Activated naive CD8-positive, alpha-beta T cell treated with anti-CD3 and anti-CD28 coated beads, Interleukin-2, amount 10 ng/mL, durations not matched to agents 7 days and 5 days (primary cell): ENCODE results near the gene RABL6. TPM values are rescaled to one million over a fixed set of nuclear protein-coding genes. Genes with fewer than 3 reads are reported as not detected.
"Not testable (repeated sequence)": the region's sequence is repeated elsewhere in the genome, so short reads cannot be mapped to it uniquely, and the experiment has no call there.

Experiments used
- ATAC-seq: fragments of 150-1000 bp; cut with Tn5 transposase; one replicate; pipeline ENCODE4 v1.10.0; 2021; ENCODE audit warnings: low read depth, moderate library complexity
- POLR2A ChIA-PET: fragments of 350-600 bp; sonication (Branson Sonifier 250); formaldehyde crosslinking; loops from one replicate; lab custom pipeline; 2021; ENCODE audit warnings: antibody characterized with exemption; lab: Charles Lee
- DNase-seq: peaks from one replicate; pipeline ENCODE4 v3.0.0; 2021
- H3K27ac Mint-ChIP-seq: one replicate; pipeline ENCODE4 v1.8.0; 2022; ENCODE audit warnings: mild to moderate bottlenecking, mixed read lengths
- H3K27me3 Mint-ChIP-seq: one replicate; pipeline ENCODE4 v1.8.0; 2022; ENCODE audit warnings: mild to moderate bottlenecking, moderate library complexity, mixed read lengths
- H3K36me3 Mint-ChIP-seq: one replicate; pipeline ENCODE4 v1.8.0; 2021; ENCODE audit warnings: mild to moderate bottlenecking, mixed read lengths
- H3K4me1 Mint-ChIP-seq: one replicate; pipeline ENCODE4 v1.8.0; 2021; ENCODE audit warnings: mixed read lengths
- H3K4me3 Mint-ChIP-seq: one replicate; pipeline ENCODE4 v1.8.0; 2022; ENCODE audit warnings: mild to moderate bottlenecking, moderate library complexity, mixed read lengths
- H3K9me3 Mint-ChIP-seq: one replicate; pipeline ENCODE4 v1.8.0; 2021; ENCODE audit warnings: mixed read lengths
- total RNA-seq, 2 experiments: library from RNA; stranded (reverse); gene quantifications; one replicate each; pipeline ENCODE4 v1.2.3, GENCODE V29; 2021

The RABL6 gene
- total RNA-seq, 2 experiments from 2014 or later, result 91.1 to 98.4 TPM

- H3K27ac Mint-ChIP-seq, H3K36me3 Mint-ChIP-seq, POLR2A ChIA-PET, DNase-seq, H3K4me3 Mint-ChIP-seq, H3K27me3 Mint-ChIP-seq, ATAC-seq, H3K9me3 Mint-ChIP-seq: not testable (repeated sequence)
- peaks cover 18% of the 10 kb centered on the region for H3K4me1 Mint-ChIP-seq
Observed at GRCh38 chr9:136785565-136786355, 22.0 kb upstream of the RABL6 start.

- no peak overlapping the region for H3K27ac Mint-ChIP-seq
- H3K9me3 Mint-ChIP-seq, result no peaks in the 10 kb centered on the region
Observed at GRCh38 chr9:136786451-136786850, 21.3 kb upstream of the RABL6 start.

DNA sequence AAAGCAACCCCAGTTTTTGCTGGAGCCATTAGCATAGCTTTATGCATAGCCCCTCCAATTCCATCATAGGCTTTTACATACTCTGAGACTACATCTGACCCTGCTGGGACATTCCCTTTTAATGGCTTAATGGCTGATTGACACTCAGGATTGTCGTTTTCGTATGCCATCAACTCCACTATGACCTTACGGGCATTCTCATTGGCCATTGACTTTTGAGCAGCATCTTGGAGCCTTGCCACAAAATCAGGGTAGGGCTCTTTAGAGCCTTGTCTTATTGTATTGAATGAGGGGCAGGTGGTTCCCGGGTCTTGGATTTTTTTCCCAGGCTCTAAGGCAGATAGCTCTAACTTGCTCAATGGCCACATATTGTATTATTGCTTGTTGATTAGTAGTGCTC, 20.8 kb upstream of the RABL6 start:
- H3K27ac Mint-ChIP-seq, H3K4me3 Mint-ChIP-seq, H3K36me3 Mint-ChIP-seq, H3K9me3 Mint-ChIP-seq, ATAC-seq, POLR2A ChIA-PET, DNase-seq, H3K27me3 Mint-ChIP-seq: not testable (repeated sequence)
- H3K4me1 Mint-ChIP-seq, result peaks cover 20% of the 10 kb centered on the region

More at GRCh38 chr9:136786451-136786850, 21.3 kb upstream of the RABL6 start:
- DNase-seq, result no peak
- peaks cover 7% of the 10 kb centered on the region for H3K27me3 Mint-ChIP-seq
- ATAC-seq, result no peak
- POLR2A ChIA-PET, result no interaction called here
- peaks cover 18% of the 10 kb centered on the region for H3K4me1 Mint-ChIP-seq
- no peak overlapping the region for H3K4me3 Mint-ChIP-seq
- H3K36me3 Mint-ChIP-seq, result no peaks in the 10 kb centered on the region

GRCh38 chr9:136787690-136788400, 19.9 kb upstream of the RABL6 start:
- Mint-ChIP-seq H3K9me3 (no peaks in the 10 kb centered on the region), H3K4me3 (peak overlapping the region; percentile 18), H3K27me3 (peaks cover 3% of the 10 kb centered on the region), H3K4me1 (peaks cover 25% of the 10 kb centered on the region), H3K27ac (no peak overlapping the region), H3K36me3 (no peaks in the 10 kb centered on the region)
- ATAC-seq (no peak), DNase-seq (peak; percentile 68)
- POLR2A ChIA-PET, result interaction anchor here (0.9 kb wide), 1 partner anchor 247 kb away, joined by 3 read pairs; no protein-coding TSS in a partner anchor

DNA sequence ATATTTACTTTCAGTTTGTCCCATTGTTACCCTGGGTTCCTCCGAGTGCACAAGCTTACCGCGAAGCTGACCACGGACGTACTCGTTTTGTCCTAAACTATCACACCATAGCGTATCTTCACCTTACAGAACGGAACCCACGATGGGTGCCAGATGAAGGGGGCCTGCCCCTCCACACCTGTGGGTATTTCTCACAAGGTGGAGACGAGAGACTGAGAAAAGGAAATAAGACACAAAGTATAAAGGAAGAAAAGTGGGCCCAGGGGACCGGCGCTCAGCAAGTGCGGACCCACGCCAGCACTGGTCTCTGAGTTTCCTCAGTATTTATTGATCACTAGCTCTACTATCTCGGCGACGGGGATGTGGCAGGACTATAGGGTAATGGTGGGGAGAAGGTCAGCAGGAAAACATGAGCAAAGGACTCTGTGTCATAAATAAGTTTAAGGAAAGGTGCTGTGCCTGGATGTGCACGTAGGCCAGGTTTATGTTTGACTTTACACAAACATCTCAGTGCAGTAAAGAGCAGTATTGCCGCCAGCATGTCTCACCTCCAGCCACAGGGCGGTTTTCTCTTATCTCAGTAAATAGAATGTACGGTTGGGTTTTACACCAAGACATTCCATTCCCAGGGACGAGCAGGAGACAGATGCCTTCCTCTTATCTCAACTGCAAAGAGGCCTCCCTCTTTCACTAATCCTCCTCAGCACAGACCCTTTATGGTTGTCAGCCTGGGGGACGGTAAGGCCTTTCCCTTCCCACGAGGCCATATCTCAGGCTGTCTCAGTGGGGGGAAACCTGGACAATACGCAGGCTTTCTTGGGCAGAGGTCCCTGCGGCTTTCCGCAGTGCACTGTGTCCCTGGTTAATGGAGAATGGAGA, 18.9 kb upstream of the RABL6 start:
- peak overlapping the region; percentile 16 for H3K4me3 Mint-ChIP-seq
- not testable (repeated sequence) for H3K9me3 Mint-ChIP-seq, H3K36me3 Mint-ChIP-seq, H3K27me3 Mint-ChIP-seq, ATAC-seq, DNase-seq, H3K27ac Mint-ChIP-seq
- peaks cover 25% of the 10 kb centered on the region for H3K4me1 Mint-ChIP-seq
- POLR2A ChIA-PET, result interaction anchor here (0.9 kb wide), 1 partner anchor 246 kb away, joined by 3 read pairs; no protein-coding TSS in a partner anchor

DNA sequence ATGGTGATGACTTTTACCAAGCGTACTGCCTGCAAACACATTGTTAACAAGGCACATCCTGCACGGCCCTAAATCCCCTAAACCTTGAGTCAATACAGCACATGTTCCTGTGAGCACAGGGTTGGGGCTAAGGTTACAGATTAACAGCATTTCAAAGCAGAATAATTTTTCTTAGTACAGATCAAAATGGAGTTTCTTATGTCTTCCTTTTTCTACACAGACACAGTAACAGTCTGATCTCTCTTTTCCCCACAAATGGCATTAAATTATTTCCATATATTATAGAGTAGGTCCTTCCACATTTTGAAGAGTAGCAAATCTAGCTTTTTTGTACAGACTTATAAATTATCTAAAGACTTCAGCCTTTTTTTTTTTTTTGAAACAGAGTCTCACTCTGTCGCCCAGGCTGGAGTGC, 18.2 kb upstream of the RABL6 start:
- no peak for DNase-seq

DNA sequence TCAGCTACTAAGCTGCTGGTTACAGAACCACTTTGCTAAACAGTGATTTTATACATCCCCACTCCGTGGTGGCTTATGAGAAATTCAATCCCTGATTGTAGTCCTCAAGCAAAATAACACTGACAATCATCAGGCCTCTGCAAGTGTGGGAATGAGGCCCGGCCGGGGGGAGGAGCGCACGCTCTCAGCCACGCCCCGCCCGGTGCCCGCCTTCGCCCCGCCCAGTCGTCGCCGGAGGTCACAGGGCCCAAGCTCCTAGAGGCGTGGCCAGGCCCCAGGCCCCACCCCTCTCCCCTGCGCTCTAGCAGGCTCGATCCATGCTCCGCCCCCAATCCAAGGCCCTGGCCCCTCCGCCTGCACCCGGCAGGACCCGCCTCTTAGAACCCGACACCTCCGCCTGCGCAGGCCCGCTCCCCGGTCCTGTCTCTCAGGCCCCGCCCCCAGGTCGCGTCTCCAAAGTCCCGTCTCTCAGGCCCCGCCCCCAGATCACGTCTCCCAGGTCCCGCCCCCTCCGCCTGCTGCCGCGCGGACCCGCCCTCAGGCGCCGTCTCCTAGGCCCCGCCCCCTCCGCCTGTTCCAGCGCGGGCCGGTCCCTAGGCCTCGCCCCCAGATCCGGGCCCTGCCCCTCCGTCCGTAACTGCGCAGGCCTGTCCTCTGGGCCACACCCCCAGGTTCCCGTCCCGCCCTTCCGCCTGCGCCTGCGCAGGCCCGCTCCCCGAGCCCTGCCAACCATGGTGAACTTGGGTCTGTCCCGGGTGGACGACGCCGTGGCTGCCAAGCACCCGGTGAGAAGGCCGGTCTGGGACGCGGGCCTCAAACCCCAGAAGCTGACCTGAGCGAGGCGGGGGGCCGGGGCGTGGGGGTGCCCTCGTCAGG, 16.9 kb upstream of the RABL6 start, which contains the start of gene TMEM141:
Gene TMEM141 (plus strand): TSS at position 705 of the 876 bp plus-strand sequence. CDS start 27 bp downstream, at position 732.
- Mint-ChIP-seq H3K4me1 (peaks cover 23% of the 10 kb centered on the region), H3K36me3 (no peaks in the 10 kb centered on the region), H3K9me3 (no peaks in the 10 kb centered on the region), H3K27me3 (peaks cover 4% of the 10 kb centered on the region), H3K27ac (peak within 1 kb of the TSS; percentile 90), H3K4me3 (peak within 1 kb of the TSS; percentile 82)
- POLR2A ChIA-PET, result interaction anchor here (0.8 to 1.5 kb wide), 6 partner anchors 15 to 450 kb away, joined by 3 to 7 read pairs (median 4); partner anchors contain the start of gene RABL6
- ATAC-seq (peak; percentile 89), DNase-seq (peak; percentile 100)

More for the DNA sequence above, 18.2 kb upstream of the RABL6 start:
- POLR2A ChIA-PET, result no interaction called here
- Mint-ChIP-seq H3K9me3 (no peaks in the 10 kb centered on the region), H3K4me1 (peaks cover 25% of the 10 kb centered on the region), H3K36me3 (no peaks in the 10 kb centered on the region), H3K27me3 (peaks cover 3% of the 10 kb centered on the region), H3K4me3 (no peak overlapping the region), H3K27ac (no peak overlapping the region)
- ATAC-seq, result no peak

DNA sequence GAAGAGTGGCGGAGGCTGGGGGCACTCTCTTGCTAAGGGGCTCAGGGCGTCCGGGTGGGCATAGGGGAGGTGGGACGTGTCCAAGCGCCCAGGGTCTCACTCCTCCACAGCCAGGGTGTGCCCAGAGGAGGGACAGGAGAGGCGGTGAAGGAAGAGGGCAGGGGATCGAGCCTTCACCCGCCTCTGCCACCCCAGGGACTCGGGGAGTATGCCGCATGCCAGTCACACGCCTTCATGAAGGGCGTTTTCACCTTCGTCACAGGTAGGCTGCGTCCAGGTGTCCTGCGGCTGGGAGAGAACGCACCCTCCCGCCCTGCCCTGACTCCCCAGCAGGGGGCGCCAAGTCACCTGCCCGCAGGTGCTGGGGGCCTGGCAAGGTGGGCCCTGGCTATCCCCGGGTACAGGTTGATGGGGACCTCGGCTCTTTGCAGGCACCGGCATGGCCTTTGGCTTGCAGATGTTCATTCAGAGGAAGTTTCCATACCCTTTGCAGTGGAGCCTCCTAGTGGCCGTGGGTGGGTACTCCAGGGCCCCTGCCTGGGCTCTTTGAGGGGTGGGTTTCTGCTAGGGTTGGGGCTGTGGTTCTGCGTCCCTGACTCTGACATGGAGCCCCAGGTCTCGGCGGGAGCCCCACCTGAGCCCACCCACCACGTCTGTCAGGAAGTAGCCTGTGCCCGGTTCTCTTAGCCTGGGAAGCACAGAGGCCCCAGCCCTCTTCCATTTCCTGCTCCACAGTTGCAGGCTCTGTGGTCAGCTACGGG, 16.1 kb upstream of the RABL6 start:
- peak; percentile 81 for DNase-seq
- Mint-ChIP-seq H3K4me1 (peaks cover 26% of the 10 kb centered on the region), H3K36me3 (no peaks in the 10 kb centered on the region), H3K27me3 (peaks cover 11% of the 10 kb centered on the region), H3K27ac (peak overlapping the region; percentile 90), H3K4me3 (peak overlapping the region; percentile 82), H3K9me3 (no peaks in the 10 kb centered on the region)
- POLR2A ChIA-PET, result interaction anchor here (0.6 to 1.5 kb wide), 5 partner anchors 14 to 300 kb away, joined by 3 to 7 read pairs (median 4); partner anchors contain the start of gene RABL6
- ATAC-seq, result peak; percentile 13

GRCh38 chr9:136792321-136793085, 15.2 kb upstream of the RABL6 start:
- POLR2A ChIA-PET, result interaction anchor here (0.6 to 1.1 kb wide), 3 partner anchors 15 to 299 kb away, joined by 4 read pairs; partner anchors contain the start of gene RABL6
- no peaks in the 10 kb centered on the region for H3K36me3 Mint-ChIP-seq
- H3K9me3 Mint-ChIP-seq, result no peaks in the 10 kb centered on the region
- H3K27me3 Mint-ChIP-seq, result peaks cover 19% of the 10 kb centered on the region
- H3K4me1 Mint-ChIP-seq, result peaks cover 25% of the 10 kb centered on the region
- ATAC-seq (no peak), DNase-seq (no peak)
- H3K4me3 Mint-ChIP-seq, result peak overlapping the region; percentile 82
- peak overlapping the region; percentile 83 for H3K27ac Mint-ChIP-seq

DNA sequence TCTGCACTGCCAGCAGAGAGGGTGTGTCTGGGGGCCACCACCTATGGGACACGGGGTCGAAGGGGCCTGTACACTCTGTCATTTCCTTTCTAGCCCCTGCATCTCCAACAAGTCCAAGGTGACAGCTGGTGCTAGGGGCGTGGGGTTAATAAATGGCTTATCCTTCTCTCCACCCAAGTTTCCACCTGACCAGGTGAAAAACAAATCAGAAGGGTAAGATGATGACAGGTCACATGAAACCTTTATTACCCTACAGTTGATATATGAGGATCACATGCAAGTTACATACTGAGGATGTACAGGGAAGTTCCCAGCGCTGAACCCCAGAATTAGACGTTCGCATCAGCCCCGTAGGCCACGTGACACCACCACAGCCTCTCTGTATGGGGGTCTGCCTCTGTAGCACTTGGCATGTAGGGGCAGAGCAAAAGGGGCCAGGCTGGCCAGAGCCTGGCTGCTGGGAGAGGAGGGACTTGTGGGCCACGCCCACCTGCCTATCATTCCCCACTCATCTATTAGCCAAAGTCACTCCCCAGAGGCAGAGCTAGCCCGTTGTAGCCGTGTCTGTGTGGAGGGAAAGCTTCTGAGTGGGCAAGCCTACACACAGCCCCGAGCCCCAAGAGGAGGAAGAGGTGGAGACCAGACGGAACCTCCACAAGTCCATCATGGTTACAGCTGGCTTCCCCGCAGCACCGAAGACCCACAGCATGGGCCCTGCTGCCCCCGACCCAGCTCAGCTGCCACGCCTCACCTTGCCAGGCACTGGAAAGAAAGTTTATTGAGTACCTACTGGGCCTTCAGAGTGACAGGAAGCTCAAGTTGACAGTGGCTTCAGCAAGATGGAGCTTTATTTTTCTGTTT, 14.4 kb upstream of the RABL6 start:
- Mint-ChIP-seq H3K27me3 (peaks cover 23% of the 10 kb centered on the region), H3K4me3 (no peak overlapping the region), H3K9me3 (no peaks in the 10 kb centered on the region), H3K4me1 (peaks cover 18% of the 10 kb centered on the region), H3K36me3 (no peaks in the 10 kb centered on the region), H3K27ac (no peak overlapping the region)
- POLR2A ChIA-PET, result interaction anchor here (0.6 to 1.4 kb wide), 3 partner anchors 14 to 89 kb away, joined by 4 to 6 read pairs (median 4); partner anchors contain the start of gene RABL6
- DNase-seq (no peak), ATAC-seq (no peak)
